ENCODE data around the gene LRRC2. TPM values are rescaled to one million over a fixed set of nuclear protein-coding genes. Genes with fewer than 3 reads are reported as not detected.
A peak's percentile ranks its signal among the peaks of the same experiment; 100 is the strongest.

The LRRC2 gene
- total and polyA plus RNA-seq, 9 of the 15 experiments (the other 6 are each of a cell fraction or from before 2014, with no cell fraction given): 0.01 to 0.04 (median 0.03) TPM; not detected in 5

DNA sequence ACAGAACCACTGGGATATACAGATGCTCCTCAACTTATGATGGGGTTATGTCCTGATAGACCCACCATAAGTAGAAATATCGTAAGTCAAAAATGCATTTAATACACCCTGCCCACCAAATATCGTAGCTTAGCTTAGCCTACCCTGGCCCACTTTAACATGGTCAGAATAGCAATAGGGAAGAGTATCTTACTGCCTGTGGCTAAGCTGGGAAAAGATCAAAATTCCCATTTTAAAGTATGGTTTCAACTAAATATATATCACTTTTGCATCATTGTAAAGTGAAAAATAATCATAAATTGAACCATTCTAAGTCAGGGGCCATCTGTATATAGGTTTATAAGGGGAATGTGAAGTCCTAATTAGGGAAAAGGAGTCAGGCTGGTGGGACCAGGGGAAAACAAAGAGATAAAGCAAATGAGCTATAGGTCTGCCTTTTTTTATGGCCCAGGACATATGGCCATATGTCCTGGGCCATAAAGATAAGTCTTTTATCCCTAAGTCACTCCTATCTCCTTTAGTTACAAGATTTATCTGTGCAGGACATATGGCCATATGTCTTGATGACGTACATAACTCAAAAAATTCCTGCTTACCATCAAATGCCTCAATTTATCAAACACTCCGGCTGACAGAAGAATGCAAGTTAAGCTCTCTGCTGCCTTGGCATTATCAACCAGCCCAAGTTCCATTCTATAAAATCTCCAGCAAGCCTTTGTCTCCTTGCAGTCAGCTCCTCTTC lies 57.1 kb downstream of the LRRC2 start (continued):
- TF ChIP-seq, protein P1, sequence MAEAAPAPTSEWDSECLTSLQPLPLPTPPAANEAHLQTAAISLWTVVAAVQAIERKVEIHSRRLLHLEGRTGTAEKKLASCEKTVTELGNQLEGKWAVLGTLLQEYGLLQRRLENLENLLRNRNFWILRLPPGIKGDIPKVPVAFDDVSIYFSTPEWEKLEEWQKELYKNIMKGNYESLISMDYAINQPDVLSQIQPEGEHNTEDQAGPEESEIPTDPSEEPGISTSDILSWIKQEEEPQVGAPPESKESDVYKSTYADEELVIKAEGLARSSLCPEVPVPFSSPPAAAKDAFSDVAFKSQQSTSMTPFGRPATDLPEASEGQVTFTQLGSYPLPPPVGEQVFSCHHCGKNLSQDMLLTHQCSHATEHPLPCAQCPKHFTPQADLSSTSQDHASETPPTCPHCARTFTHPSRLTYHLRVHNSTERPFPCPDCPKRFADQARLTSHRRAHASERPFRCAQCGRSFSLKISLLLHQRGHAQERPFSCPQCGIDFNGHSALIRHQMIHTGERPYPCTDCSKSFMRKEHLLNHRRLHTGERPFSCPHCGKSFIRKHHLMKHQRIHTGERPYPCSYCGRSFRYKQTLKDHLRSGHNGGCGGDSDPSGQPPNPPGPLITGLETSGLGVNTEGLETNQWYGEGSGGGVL (CRISPR knock-in tag; IDR thresholded peaks at IDR 0.05): no peak
- TF ChIP-seq, protein P2, sequence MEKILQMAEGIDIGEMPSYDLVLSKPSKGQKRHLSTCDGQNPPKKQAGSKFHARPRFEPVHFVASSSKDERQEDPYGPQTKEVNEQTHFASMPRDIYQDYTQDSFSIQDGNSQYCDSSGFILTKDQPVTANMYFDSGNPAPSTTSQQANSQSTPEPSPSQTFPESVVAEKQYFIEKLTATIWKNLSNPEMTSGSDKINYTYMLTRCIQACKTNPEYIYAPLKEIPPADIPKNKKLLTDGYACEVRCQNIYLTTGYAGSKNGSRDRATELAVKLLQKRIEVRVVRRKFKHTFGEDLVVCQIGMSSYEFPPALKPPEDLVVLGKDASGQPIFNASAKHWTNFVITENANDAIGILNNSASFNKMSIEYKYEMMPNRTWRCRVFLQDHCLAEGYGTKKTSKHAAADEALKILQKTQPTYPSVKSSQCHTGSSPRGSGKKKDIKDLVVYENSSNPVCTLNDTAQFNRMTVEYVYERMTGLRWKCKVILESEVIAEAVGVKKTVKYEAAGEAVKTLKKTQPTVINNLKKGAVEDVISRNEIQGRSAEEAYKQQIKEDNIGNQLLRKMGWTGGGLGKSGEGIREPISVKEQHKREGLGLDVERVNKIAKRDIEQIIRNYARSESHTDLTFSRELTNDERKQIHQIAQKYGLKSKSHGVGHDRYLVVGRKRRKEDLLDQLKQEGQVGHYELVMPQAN (IDR thresholded peaks at IDR 0.05; ENCODE audit: borderline replicate concordance): no peak
- peak; percentile 83 for TF ChIP-seq MEF2D (tag; conservative IDR thresholded peaks at IDR 0.05; ENCODE audit: low read depth)
- TF ChIP-seq, protein P3, sequence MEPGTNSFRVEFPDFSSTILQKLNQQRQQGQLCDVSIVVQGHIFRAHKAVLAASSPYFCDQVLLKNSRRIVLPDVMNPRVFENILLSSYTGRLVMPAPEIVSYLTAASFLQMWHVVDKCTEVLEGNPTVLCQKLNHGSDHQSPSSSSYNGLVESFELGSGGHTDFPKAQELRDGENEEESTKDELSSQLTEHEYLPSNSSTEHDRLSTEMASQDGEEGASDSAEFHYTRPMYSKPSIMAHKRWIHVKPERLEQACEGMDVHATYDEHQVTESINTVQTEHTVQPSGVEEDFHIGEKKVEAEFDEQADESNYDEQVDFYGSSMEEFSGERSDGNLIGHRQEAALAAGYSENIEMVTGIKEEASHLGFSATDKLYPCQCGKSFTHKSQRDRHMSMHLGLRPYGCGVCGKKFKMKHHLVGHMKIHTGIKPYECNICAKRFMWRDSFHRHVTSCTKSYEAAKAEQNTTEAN (CRISPR knock-in tag; IDR thresholded peaks at IDR 0.05): no peak
- no peak for TF ChIP-seq USF1 (CRISPR knock-in tag; IDR thresholded peaks at IDR 0.05)
- TF ChIP-seq ZNF583 (CRISPR knock-in tag; IDR thresholded peaks at IDR 0.05): peak; percentile 69; the same call in 1 of the 2 replicates
- peak; percentile 61; the same call in 1 of the 2 replicates for TF ChIP-seq RAD51 (IDR thresholded peaks at IDR 0.05; ENCODE audit: borderline replicate concordance, low read depth)
- no peak for TF ChIP-seq KAT7 (CRISPR knock-in tag; IDR thresholded peaks at IDR 0.05; ENCODE audit: borderline replicate concordance)
- TF ChIP-seq ZEB2 (IDR thresholded peaks at IDR 0.05): peak; percentile 83; the same call in 1 of the 2 replicates
